CD8-positive, alpha-beta memory T cell (primary cell): Measurements from ENCODE around the gene C1RL. TPM values are rescaled to one million over a fixed set of nuclear protein-coding genes. Genes with fewer than 3 reads are reported as not detected.
"Not testable (repeated sequence)": the region's sequence is repeated elsewhere in the genome, so short reads cannot be mapped to it uniquely, and the experiment has no call there.

ENCODE experiments used
- CTCF ChIA-PET: fragments of 350-600 bp; sonication (Branson Sonifier 250); formaldehyde crosslinking; loops from one replicate; lab custom pipeline; 2021; ENCODE audit warnings: antibody characterized with exemption; lab: Charles Lee
- POLR2A ChIA-PET: fragments of 350-600 bp; sonication (Branson Sonifier 250); formaldehyde crosslinking; loops from one replicate; lab custom pipeline; 2021; ENCODE audit warnings: antibody characterized with exemption; lab: Charles Lee
- DNase-seq, 5 donors: peaks; one replicate each; pipeline versions ENCODE4 v3.0.0 to v3.0.0-alpha.2; 2020 to 2022; ENCODE audit warnings: mixed read lengths in 1 of 5
- H3K27ac ChIP-seq: one replicate; pipeline ENCODE4 v1.7.0; 2013; ENCODE audit warnings: low read depth, mild to moderate bottlenecking, low read length, moderate library complexity
- H3K27me3 ChIP-seq: 2 replicates; pipeline ENCODE4 v1.7.0; 2013; ENCODE audit warnings: low read length, mild to moderate bottlenecking; ENCODE audit not compliant: insufficient read depth, poor library complexity, severe bottlenecking
- H3K36me3 ChIP-seq: 2 replicates; pipeline ENCODE4 v1.7.0; 2013; ENCODE audit warnings: mild to moderate bottlenecking, low read length, moderate library complexity; ENCODE audit not compliant: insufficient read depth
- H3K4me1 ChIP-seq: 2 replicates; pipeline ENCODE4 v1.7.0; 2013; ENCODE audit warnings: mild to moderate bottlenecking, low read length, moderate library complexity; ENCODE audit not compliant: insufficient read depth
- H3K4me3 ChIP-seq: 2 replicates; pipeline ENCODE4 v1.7.0; 2013; ENCODE audit warnings: mild to moderate bottlenecking, low read length
- H3K9me3 ChIP-seq: 2 replicates; pipeline ENCODE4 v1.7.0; 2013; ENCODE audit warnings: mild to moderate bottlenecking, low read length
- H3K27ac Mint-ChIP-seq, 8 donors: one replicate each; pipeline ENCODE4 v1.8.0; 2020 to 2021; ENCODE audit warnings: mixed read lengths in 8 of 8, mild to moderate bottlenecking in 6 of 8, inconsistent platforms in 3 of 8, moderate library complexity in 3 of 8
- H3K27me3 Mint-ChIP-seq, 2 donors: one replicate each; pipeline ENCODE4 v1.8.0; 2020 to 2021; ENCODE audit warnings: mixed read lengths in 2 of 2, mild to moderate bottlenecking in 1 of 2, moderate library complexity in 1 of 2
- H3K36me3 Mint-ChIP-seq, 3 donors: one replicate each; pipeline ENCODE4 v1.8.0; 2020 to 2021; ENCODE audit warnings: mixed read lengths in 3 of 3, inconsistent platforms in 1 of 3, mild to moderate bottlenecking in 1 of 3
- H3K4me1 Mint-ChIP-seq, 3 donors: one replicate each; pipeline ENCODE4 v1.8.0; 2020 to 2021; ENCODE audit warnings: mixed read lengths in 3 of 3, inconsistent platforms in 1 of 3, mild to moderate bottlenecking in 1 of 3
- H3K4me3 Mint-ChIP-seq, 7 donors: one replicate each; pipeline ENCODE4 v1.8.0; 2020 to 2021; ENCODE audit warnings: mixed read lengths in 7 of 7, mild to moderate bottlenecking in 6 of 7, moderate library complexity in 4 of 7, inconsistent platforms in 2 of 7
- H3K9me3 Mint-ChIP-seq, 5 donors: one replicate each; pipeline ENCODE4 v1.8.0; 2020 to 2022; ENCODE audit warnings: mixed read lengths in 5 of 5, mild to moderate bottlenecking in 3 of 5, moderate library complexity in 2 of 5, inconsistent platforms in 1 of 5
- polyA plus RNA-seq: library from polyadenylated mRNA; unstranded; fragments of 300-500 nt; fragmentation: Illumina TruSeq; gene quantifications from one replicate; pipeline ENCODE4 v1.2.3, GENCODE V29; 2021
- total RNA-seq, 2 experiments: library from RNA; stranded (reverse); gene quantifications; one replicate each; pipeline ENCODE4 v1.2.3, GENCODE V29; 2021

The C1RL gene
- total and polyA plus RNA-seq, 3 experiments from 2014 or later: 7.2 to 14.2 (median 12.7) TPM

DNA sequence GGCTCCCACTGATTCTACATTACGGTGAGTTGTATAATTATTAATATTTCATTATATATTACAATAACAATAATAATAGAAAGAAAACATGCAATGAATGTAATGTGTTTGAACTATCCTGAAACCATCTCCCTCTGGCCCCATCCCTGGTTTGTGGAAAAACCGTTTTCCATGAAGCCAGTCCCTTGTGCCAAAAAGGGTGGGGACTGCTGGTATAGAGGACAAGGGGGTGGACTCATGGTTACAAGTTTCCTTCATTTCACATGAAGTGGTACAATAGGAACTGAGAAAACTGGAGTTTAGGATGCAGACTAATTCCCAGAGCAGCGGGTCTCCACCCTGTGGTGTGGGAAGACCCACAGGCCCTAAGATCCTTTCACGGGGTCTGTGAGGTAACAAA lies 3.0 kb upstream of the C1RL start:
- no peak overlapping the region for H3K4me3 Mint-ChIP-seq
- Histone ChIP-seq H3K4me3 (no peak overlapping the region), H3K27ac (no peak overlapping the region), H3K9me3 (no peaks in the 10 kb centered on the region), H3K36me3 (no peaks in the 10 kb centered on the region), H3K27me3 (no peaks in the 10 kb centered on the region), H3K4me1 (peaks cover 15% of the 10 kb centered on the region)
- H3K4me1 Mint-ChIP-seq: peaks cover 27 to 34% (median 28%) of the 10 kb centered on the region in 3 donors
- H3K27ac Mint-ChIP-seq: no peak overlapping the region
- peaks cover 0 to 27% (median 6%) of the 10 kb centered on the region in 3 donors for H3K36me3 Mint-ChIP-seq
- no peaks in the 10 kb centered on the region for H3K9me3 Mint-ChIP-seq
- CTCF ChIA-PET: interaction anchor here (0.9 to 7.7 kb wide), 9 partner anchors 10 to 242 kb away, joined by 3 to 69 read pairs (median 10); partner anchors contain the start of genes C12orf57, RNU7-1 and SPSB2
- DNase-seq: no peak
- H3K27me3 Mint-ChIP-seq: peaks cover 0 to 2% of the 10 kb centered on the region in 2 donors
- POLR2A ChIA-PET: no interaction called here

GRCh38 chr12:7110661-7111060 lies 1.6 kb upstream of the C1RL start:
- Histone ChIP-seq H3K4me3 (no peak overlapping the region), H3K27ac (no peak overlapping the region), H3K36me3 (no peaks in the 10 kb centered on the region), H3K27me3 (no peaks in the 10 kb centered on the region), H3K9me3 (peaks cover 7% of the 10 kb centered on the region), H3K4me1 (peaks cover 25% of the 10 kb centered on the region)
- DNase-seq: no peak
- H3K4me3 Mint-ChIP-seq: peak overlapping the region in 1 of 7 donors; percentile 3
- ChIA-PET CTCF (interaction anchor here (0.9 to 7.7 kb wide), 7 partner anchors 9 to 238 kb away, joined by 3 to 69 read pairs (median 9); partner anchors contain the start of genes C12orf57, RNU7-1 and SPSB2), POLR2A (no interaction called here)
- no peak overlapping the region for H3K27ac Mint-ChIP-seq
- H3K4me1 Mint-ChIP-seq: peaks cover 40 to 48% (median 42%) of the 10 kb centered on the region in 3 donors
- H3K27me3 Mint-ChIP-seq: peaks cover 0 to 2% of the 10 kb centered on the region in 2 donors
- peaks cover 3 to 12% (median 7%) of the 10 kb centered on the region in 5 donors for H3K9me3 Mint-ChIP-seq
- H3K36me3 Mint-ChIP-seq: peaks cover 4 to 33% (median 10%) of the 10 kb centered on the region in 3 donors

DNA sequence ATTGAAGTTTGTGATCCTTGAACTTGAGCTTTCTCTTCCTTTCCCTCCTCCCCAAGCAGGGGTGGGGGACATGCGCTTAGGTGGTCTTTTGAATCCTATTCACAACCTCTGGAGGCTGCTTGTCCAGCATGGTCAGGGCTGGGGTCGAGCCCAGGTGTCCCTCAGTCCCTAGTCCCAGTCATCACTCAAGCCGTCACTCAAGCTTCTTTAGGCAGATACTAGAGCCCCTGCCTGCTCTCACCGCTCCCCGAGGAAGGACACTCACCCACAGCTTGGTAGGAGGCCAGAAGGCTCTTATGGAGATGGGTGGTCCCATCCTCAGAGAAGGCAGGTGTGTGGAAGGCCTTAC lies 532 bp upstream of the C1RL start:
- H3K27ac ChIP-seq: peak overlapping the region; percentile 75
- CTCF ChIA-PET: interaction anchor here (0.9 to 7.7 kb wide), 16 partner anchors 10 to 240 kb away, joined by 3 to 69 read pairs (median 6); partner anchors contain the start of genes C12orf57, LPCAT3, RNU7-1 and SPSB2
- peak overlapping the region in 6 of 8 donors; percentile 33 to 87 (median 80) for H3K27ac Mint-ChIP-seq
- peaks cover 4 to 15% (median 9%) of the 10 kb centered on the region in 5 donors for H3K9me3 Mint-ChIP-seq
- peaks cover 4 to 29% (median 13%) of the 10 kb centered on the region in 3 donors for H3K36me3 Mint-ChIP-seq
- H3K4me3 Mint-ChIP-seq: peak overlapping the region; percentile 86 to 99 (median 95)
- no peaks in the 10 kb centered on the region for H3K27me3 ChIP-seq
- H3K9me3 ChIP-seq: peaks cover 8% of the 10 kb centered on the region
- POLR2A ChIA-PET: interaction anchor here (0.6 to 1.4 kb wide), 2 partner anchors 170 to 237 kb away, joined by 3 to 4 read pairs; partner anchors contain the start of gene SPSB2
- H3K4me3 ChIP-seq: peak overlapping the region; percentile 71
- peaks cover 25% of the 10 kb centered on the region for H3K4me1 ChIP-seq
- H3K4me1 Mint-ChIP-seq: peaks cover 46 to 52% (median 51%) of the 10 kb centered on the region in 3 donors
- DNase-seq: no peak
- H3K27me3 Mint-ChIP-seq: peaks cover 0 to 2% of the 10 kb centered on the region in 2 donors
- H3K36me3 ChIP-seq: no peaks in the 10 kb centered on the region

- H3K27ac Mint-ChIP-seq: peak overlapping the region; percentile 86 to 97 (median 94)
- H3K27ac ChIP-seq: peak overlapping the region; percentile 75
- peak overlapping the region; percentile 96 for H3K4me3 ChIP-seq
- ChIA-PET CTCF (interaction anchor here (0.8 to 7.7 kb wide), 26 partner anchors 9 to 275 kb away, joined by 3 to 69 read pairs (median 5); partner anchors contain the start of genes C12orf57, C1R, LPCAT3 and PTPN6), POLR2A (interaction anchor here (0.8 to 1.5 kb wide), 8 partner anchors 90 to 419 kb away, joined by 3 to 10 read pairs (median 4); partner anchors contain the start of genes C12orf57, ENO2, GPR162 and LPCAT3)
- peaks cover 0 to 2% of the 10 kb centered on the region in 2 donors for H3K27me3 Mint-ChIP-seq
- DNase-seq: peak; percentile 56 to 84 (median 66)
- peaks cover 4 to 15% (median 9%) of the 10 kb centered on the region in 5 donors for H3K9me3 Mint-ChIP-seq
- peaks cover 10 to 36% (median 17%) of the 10 kb centered on the region in 3 donors for H3K36me3 Mint-ChIP-seq
- H3K36me3 ChIP-seq: peaks cover 6% of the 10 kb centered on the region
- peaks cover 8% of the 10 kb centered on the region for H3K9me3 ChIP-seq
- no peaks in the 10 kb centered on the region for H3K27me3 ChIP-seq
- peaks cover 45 to 62% (median 56%) of the 10 kb centered on the region in 3 donors for H3K4me1 Mint-ChIP-seq
- peak overlapping the region; percentile 93 to 99 (median 95) for H3K4me3 Mint-ChIP-seq
- H3K4me1 ChIP-seq: peaks cover 20% of the 10 kb centered on the region
Measured at GRCh38 chr12:7108003-7108795, 815 bp downstream of the C1RL start.

GRCh38 chr12:7107636-7108002 lies 1.4 kb downstream of the C1RL start:
- Histone ChIP-seq H3K27ac (peak overlapping the region; percentile 75), H3K4me3 (peak overlapping the region; percentile 96), H3K36me3 (peaks cover 7% of the 10 kb centered on the region), H3K9me3 (peaks cover 8% of the 10 kb centered on the region), H3K27me3 (no peaks in the 10 kb centered on the region), H3K4me1 (peaks cover 18% of the 10 kb centered on the region)
- CTCF ChIA-PET: interaction anchor here (0.8 to 7.7 kb wide), 24 partner anchors 8 to 253 kb away, joined by 3 to 69 read pairs (median 5); partner anchors contain the start of genes C12orf57, C1R, LPCAT3 and PTPN6
- peaks cover 0 to 2% of the 10 kb centered on the region in 2 donors for H3K27me3 Mint-ChIP-seq
- H3K4me1 Mint-ChIP-seq: peaks cover 46 to 66% (median 56%) of the 10 kb centered on the region in 3 donors
- DNase-seq: no peak
- peaks cover 13 to 39% (median 17%) of the 10 kb centered on the region in 3 donors for H3K36me3 Mint-ChIP-seq
- POLR2A ChIA-PET: interaction anchor here (0.7 to 1.5 kb wide), 7 partner anchors 16 to 286 kb away, joined by 3 to 10 read pairs (median 4); partner anchors contain the start of genes C12orf57, ENO2, GPR162 and LPCAT3
- peaks cover 4 to 15% (median 9%) of the 10 kb centered on the region in 5 donors for H3K9me3 Mint-ChIP-seq
- peak overlapping the region; percentile 93 to 99 (median 95) for H3K4me3 Mint-ChIP-seq
- H3K27ac Mint-ChIP-seq: peak overlapping the region; percentile 86 to 97 (median 94)

DNA sequence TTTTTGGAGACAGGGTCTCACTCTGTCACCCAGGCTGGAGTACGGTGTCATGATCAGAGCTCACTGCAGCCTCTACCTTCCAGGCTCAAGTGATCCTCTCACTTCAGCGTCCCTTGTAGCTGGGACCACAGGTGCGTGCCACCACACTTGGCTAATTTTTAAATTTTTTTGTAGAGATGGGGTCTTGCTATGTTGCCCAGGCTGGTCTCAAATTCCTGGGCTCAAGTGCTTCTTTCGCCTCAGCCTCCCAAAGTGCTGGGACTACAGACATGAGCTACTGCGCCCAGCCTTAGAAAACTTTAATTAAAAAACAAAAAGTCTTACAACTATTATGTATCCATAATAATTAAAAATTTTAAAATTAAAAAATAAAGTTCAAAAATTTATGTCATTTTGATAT lies 1.8 kb downstream of the C1RL start:
- not testable (repeated sequence) for H3K27ac ChIP-seq, H3K27me3 Mint-ChIP-seq, H3K36me3 ChIP-seq, H3K9me3 ChIP-seq, DNase-seq, H3K27me3 ChIP-seq, H3K4me3 ChIP-seq
- H3K4me1 ChIP-seq: peaks cover 18% of the 10 kb centered on the region
- ChIA-PET CTCF (interaction anchor here (1.0 to 7.7 kb wide), 13 partner anchors 10 to 252 kb away, joined by 3 to 69 read pairs (median 7); partner anchors contain the start of genes C12orf57, LPCAT3, RNU7-1 and SPSB2), POLR2A (interaction anchor here (0.7 to 1.5 kb wide), 2 partner anchors 15 to 193 kb away, joined by 3 to 4 read pairs; partner anchors contain the start of gene ENO2)
- H3K9me3 Mint-ChIP-seq: peaks cover 4 to 15% (median 9%) of the 10 kb centered on the region in 5 donors
- peak overlapping the region in 6 of 7 donors; percentile 54 to 91 (median 62) for H3K4me3 Mint-ChIP-seq
- peaks cover 50 to 70% (median 57%) of the 10 kb centered on the region in 3 donors for H3K4me1 Mint-ChIP-seq
- peaks cover 15 to 43% (median 17%) of the 10 kb centered on the region in 3 donors for H3K36me3 Mint-ChIP-seq
- peak overlapping the region in 6 of 8 donors; percentile 6 to 89 (median 40) for H3K27ac Mint-ChIP-seq

- Histone ChIP-seq H3K4me1 (peaks cover 18% of the 10 kb centered on the region), H3K36me3 (peaks cover 7% of the 10 kb centered on the region), H3K27ac (no peak overlapping the region), H3K27me3 (no peaks in the 10 kb centered on the region), H3K4me3 (no peak overlapping the region), H3K9me3 (peaks cover 8% of the 10 kb centered on the region)
- peak overlapping the region in 5 of 8 donors; percentile 43 to 77 (median 61) for H3K27ac Mint-ChIP-seq
- H3K36me3 Mint-ChIP-seq: peaks cover 15 to 53% (median 17%) of the 10 kb centered on the region in 3 donors
- ChIA-PET POLR2A (no interaction called here), CTCF (interaction anchor here (2.4 kb wide), 1 partner anchor 168 kb away, joined by 10 read pairs; no protein-coding TSS in a partner anchor)
- peaks cover 50 to 77% (median 57%) of the 10 kb centered on the region in 3 donors for H3K4me1 Mint-ChIP-seq
- peaks cover 4 to 15% (median 9%) of the 10 kb centered on the region in 5 donors for H3K9me3 Mint-ChIP-seq
- peaks cover 0 to 2% of the 10 kb centered on the region in 2 donors for H3K27me3 Mint-ChIP-seq
- H3K4me3 Mint-ChIP-seq: peak overlapping the region in 6 of 7 donors; percentile 3 to 91 (median 56)
- DNase-seq: no peak
Measured at GRCh38 chr12:7106082-7106481, 2.9 kb downstream of the C1RL start.
